ENCODE data around the gene PLCB1. TPM values are rescaled to one million over a fixed set of nuclear protein-coding genes. Genes with fewer than 3 reads are reported as not detected.

Gene PLCB1
- total and polyA plus RNA-seq, 2 of the 4 experiments (the other 2 are of a cell fraction) = 5.6 to 16.1 TPM

- no peak overlapping the region for H2AFZ ChIP-seq (replicated peaks; ENCODE audit: low read length, poor library complexity)
- H2AK9ac ChIP-seq (replicated peaks; ENCODE audit: low read depth, low read length, poor library complexity) = no peak overlapping the region
- H3K4me3 ChIP-seq (ENCODE audit: insufficient read depth, low read depth, low read length) = no peak overlapping the region
- no peak overlapping the region for H3K14ac ChIP-seq (replicated peaks; ENCODE audit: low read depth, low read length)
- no peak overlapping the region for H2BK5ac ChIP-seq (ENCODE audit: low read depth, low read length, poor library complexity, severe bottlenecking)
- H3K23ac ChIP-seq (ENCODE audit: low read depth, low read length) = no peak overlapping the region
- H2BK15ac ChIP-seq (ENCODE audit: low read depth, low read length) = no peak overlapping the region
- H3K9me1 ChIP-seq (ENCODE audit: insufficient read depth, low read length) = 0 out of 2 replicates have a peak, but pooled peaks cover 3% of the 10 kb centered on the region
- H3K36me3 ChIP-seq (ENCODE audit: control insufficient read depth, insufficient read depth, low read length) = no peaks in the 10 kb centered on the region
- TF ChIP-seq BHLHE40 (IDR thresholded peaks at IDR 0.05; ENCODE audit: low read depth, low read length) (no peak), USF2 (IDR thresholded peaks at IDR 0.05; ENCODE audit: low read depth, low read length) (no peak), FOS (IDR thresholded peaks at IDR 0.05; ENCODE audit: low read depth, low read length) (no peak), ELK1 (IDR thresholded peaks at IDR 0.05; ENCODE audit: borderline replicate concordance, low read depth, low read length) (no peak), RAD21 (IDR thresholded peaks at IDR 0.05; ENCODE audit: low read length) (no peak), MAZ (IDR thresholded peaks at IDR 0.05; ENCODE audit: borderline replicate concordance, low read depth, low read length) (no peak), RCOR1 (IDR thresholded peaks at IDR 0.05; ENCODE audit: insufficient replicate concordance, low read length) (no peak), RFX5 (IDR thresholded peaks at IDR 0.05; ENCODE audit: low read depth, low read length) (no peak), POLR2A (IDR thresholded peaks at IDR 0.05; ENCODE audit: low read depth, low read length) (no peak), CEBPB (IDR thresholded peaks at IDR 0.05; ENCODE audit: low read depth, low read length) (no peak), MXI1 (IDR thresholded peaks at IDR 0.05; ENCODE audit: borderline replicate concordance, low read depth, low read length) (no peak), CHD1 (IDR thresholded peaks at IDR 0.05; ENCODE audit: low read depth, low read length) (no peak), MAFK (IDR thresholded peaks at IDR 0.05; ENCODE audit: low read depth, low read length) (no peak), SMC3 (IDR thresholded peaks at IDR 0.05; ENCODE audit: low read depth, low read length) (no peak), NFE2L2 (IDR thresholded peaks at IDR 0.05; ENCODE audit: low read depth, low read length) (no peak)
- TF ChIP-seq, protein P1, sequence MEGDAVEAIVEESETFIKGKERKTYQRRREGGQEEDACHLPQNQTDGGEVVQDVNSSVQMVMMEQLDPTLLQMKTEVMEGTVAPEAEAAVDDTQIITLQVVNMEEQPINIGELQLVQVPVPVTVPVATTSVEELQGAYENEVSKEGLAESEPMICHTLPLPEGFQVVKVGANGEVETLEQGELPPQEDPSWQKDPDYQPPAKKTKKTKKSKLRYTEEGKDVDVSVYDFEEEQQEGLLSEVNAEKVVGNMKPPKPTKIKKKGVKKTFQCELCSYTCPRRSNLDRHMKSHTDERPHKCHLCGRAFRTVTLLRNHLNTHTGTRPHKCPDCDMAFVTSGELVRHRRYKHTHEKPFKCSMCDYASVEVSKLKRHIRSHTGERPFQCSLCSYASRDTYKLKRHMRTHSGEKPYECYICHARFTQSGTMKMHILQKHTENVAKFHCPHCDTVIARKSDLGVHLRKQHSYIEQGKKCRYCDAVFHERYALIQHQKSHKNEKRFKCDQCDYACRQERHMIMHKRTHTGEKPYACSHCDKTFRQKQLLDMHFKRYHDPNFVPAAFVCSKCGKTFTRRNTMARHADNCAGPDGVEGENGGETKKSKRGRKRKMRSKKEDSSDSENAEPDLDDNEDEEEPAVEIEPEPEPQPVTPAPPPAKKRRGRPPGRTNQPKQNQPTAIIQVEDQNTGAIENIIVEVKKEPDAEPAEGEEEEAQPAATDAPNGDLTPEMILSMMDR (conservative IDR thresholded peaks at IDR 0.05; ENCODE audit: low read depth, low read length) = no peak
- H3K4me1 ChIP-seq (ENCODE audit: control insufficient read depth, insufficient read depth, low read length) = peaks cover 1% of the 10 kb centered on the region; the same call in 1 of the 2 replicates
- H3K79me1 ChIP-seq (ENCODE audit: low read depth in 1 of 2, low read length in 2 of 2) = peaks cover 0 to 18% of the 10 kb centered on the region in 2 experiments; a peak in 3 of 4 replicates
- DNase-seq (no peak), ATAC-seq (ENCODE audit: low read depth) (no peak)
- H4K5ac ChIP-seq (ENCODE audit: low read depth, low read length) = no peak overlapping the region
- no peak overlapping the region for H4K8ac ChIP-seq (ENCODE audit: low read depth in 2 of 2, low read length in 2 of 2)
- WGBS, 2 experiments (ENCODE audit: extremely low coverage in 2 of 2, insufficient read length in 1 of 2) = 100% methylated on average over 2 of the region's 3 CpGs; no CpG with 5 or more reads in 1 of the 2 experiments
- H3K56ac ChIP-seq (ENCODE audit: extremely low read depth, insufficient read depth, low read length) = no peak overlapping the region
- no peak overlapping the region for H3K9ac ChIP-seq (ENCODE audit: low read depth, low read length)
- POLR2A ChIA-PET (ENCODE audit: unreplicated experiment) = no interaction called here
- H4K91ac ChIP-seq (ENCODE audit: insufficient read depth, low read depth, low read length) = no peak overlapping the region
- H3K18ac ChIP-seq (ENCODE audit: low read depth, low read length) = no peak overlapping the region
- in situ Hi-C loops (cut with MboI; ENCODE audit: low sequenced_read_pairs) = no loop called here
- no peaks in the 10 kb centered on the region for H4K20me1 ChIP-seq (ENCODE audit: insufficient read depth, low read length)
- H2AK5ac ChIP-seq (ENCODE audit: low read depth, low read length) = no peak overlapping the region
- intact Hi-C loops (cut with micrococcal nuclease) = no loop called here
- no peak overlapping the region for H3K4me2 ChIP-seq (ENCODE audit: low read depth, low read length)
- dilution Hi-C loops (cut with HindIII; ENCODE audit: low sequenced_read_pairs, unreplicated experiment) = no loop called here
- CTCF ChIA-PET = interaction anchor here (0.6 kb wide), 1 partner anchor 13 kb away, joined by 3 read pairs; no protein-coding TSS in a partner anchor
- H3K4ac ChIP-seq (ENCODE audit: low read depth, low read length) = no peak overlapping the region
- no peak overlapping the region for H2BK20ac ChIP-seq (ENCODE audit: low read depth, low read length)
- BruUV-seq (replicated peaks) = no TSS peak
- no peaks in the 10 kb centered on the region for H3K9me3 ChIP-seq (ENCODE audit: control insufficient read depth, insufficient read depth, low read length)
- H3K27me3 ChIP-seq (ENCODE audit: control insufficient read depth, insufficient read depth, low read length) = no peaks in the 10 kb centered on the region
- H2BK120ac ChIP-seq (ENCODE audit: low read depth, low read length) = no peak overlapping the region
- no peak overlapping the region for H3K27ac ChIP-seq (ENCODE audit: insufficient read depth, low read length)
Observed at GRCh38 chr20:8342391-8342790, 210.3 kb downstream of the PLCB1 start.
